GM18867 (cell line): ENCODE measurements around the gene DNAH3.
"Not testable (repeated sequence)": the region's sequence is repeated elsewhere in the genome, so short reads cannot be mapped to it uniquely, and the experiment has no call there.

Experiments used
- ATAC-seq: cut with Tn5 transposase; IDR thresholded peaks from one replicate; pipeline ENCODE4 v1.9.1; 2021; ENCODE audit warnings: mild to moderate bottlenecking, moderate library complexity; ENCODE audit not compliant: unreplicated experiment

Gene DNAH3

DNA sequence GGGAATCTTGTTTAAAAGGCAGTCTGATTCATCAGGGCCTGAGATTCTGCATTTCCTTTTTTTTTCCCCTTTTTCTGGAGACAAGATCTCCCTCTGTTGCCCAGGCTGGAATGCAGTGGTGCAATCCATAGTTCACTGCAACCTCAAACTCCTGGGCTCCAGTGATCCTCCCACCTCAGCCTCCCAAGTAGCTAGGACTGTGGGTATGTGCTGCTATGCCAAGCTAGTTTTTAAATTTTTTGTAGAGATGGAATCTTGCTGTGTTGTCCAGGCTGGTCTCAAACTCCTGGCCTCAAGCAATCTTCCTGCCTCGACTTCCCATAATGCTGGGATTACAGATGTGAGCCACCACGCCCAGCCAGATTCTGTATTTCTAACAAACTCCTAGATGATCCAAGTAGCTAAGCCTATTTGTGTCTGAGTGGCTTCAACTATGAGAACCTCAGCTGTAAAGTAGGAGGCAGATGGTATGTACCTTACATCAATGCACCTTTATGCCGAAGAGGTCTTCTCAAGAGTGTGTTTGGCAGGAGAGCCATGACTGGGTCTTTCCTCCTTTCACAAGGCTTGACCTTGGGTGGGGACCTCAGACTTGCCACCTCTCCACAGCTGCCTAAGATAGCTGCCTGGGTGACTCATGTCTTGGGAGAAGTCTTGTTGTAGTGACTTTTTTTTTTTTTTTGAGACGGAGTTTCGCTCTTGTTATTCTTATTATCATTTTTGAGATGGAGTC lies 18.8 kb upstream of the DNAH3 start:
- no peak for ATAC-seq

DNA sequence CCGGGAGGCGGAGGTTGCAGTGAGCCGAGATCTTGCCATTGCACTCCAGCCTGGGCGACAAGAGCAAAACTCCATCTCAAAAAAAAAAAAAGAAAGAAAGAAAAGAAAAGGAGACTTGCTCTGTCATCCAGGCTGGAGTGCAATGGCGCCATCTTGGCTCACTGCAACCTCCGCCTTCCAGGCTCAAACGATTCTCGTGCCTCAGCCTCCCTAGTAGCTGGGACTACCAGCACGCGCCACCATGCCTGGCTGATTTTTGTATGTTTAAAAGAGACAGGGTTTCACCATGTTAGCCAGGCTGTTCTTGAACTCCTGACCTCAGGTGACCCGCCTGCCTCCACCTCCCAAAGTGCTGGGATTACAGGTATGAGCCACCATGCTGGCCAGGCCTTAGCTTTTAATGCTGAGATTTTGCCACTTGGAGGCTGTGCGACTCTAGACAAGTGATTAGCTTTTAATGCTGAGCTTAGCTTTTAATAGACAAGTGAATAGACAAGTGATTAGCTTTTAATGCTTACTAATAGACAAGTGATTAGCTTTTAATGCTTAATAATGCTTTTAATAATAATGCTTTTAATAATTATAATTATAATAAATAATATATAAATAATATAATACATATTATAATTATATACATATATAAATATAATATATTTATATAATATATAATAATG lies 17.4 kb upstream of the DNAH3 start:
- no peak for ATAC-seq

DNA sequence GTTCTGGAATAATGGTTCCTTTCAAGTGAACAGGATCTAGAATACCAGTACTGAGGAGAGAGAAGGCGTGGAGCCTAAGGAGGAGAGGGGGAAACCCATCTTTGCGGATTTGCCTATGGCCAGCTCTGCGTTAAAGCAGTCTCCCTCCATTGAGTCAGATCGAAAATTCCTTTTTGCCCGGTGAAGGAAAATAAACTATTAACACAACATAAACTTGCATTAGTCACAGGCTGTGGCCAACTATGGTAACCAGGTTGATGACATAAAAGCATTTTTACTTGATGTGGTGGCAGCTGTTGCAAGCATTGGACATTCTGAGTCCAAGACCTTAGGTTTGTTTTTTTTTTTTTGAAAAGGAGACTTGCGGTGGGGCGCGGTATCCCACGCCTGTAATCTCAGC lies 16.7 kb upstream of the DNAH3 start:
- no peak for ATAC-seq

DNA sequence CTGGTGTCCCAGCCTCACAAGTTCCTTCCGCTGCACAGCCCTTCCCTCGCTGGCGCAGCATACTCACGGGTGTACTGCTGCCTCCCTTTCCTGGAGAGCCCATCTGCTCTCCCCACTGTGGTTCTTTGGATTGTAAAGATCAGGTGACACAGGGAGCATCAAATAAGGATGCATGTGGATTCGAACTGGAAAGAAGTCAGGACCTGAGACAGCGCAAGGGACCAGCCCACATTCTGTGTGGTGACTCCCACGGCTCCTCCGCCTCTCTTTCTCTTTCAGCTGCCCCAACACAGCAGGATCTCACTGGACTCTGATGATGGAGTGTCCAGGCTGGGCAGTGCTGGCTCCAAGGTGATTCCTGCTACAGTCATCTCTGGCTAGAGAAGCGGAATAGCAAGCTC lies 15.9 kb upstream of the DNAH3 start:
- ATAC-seq, result no peak

DNA sequence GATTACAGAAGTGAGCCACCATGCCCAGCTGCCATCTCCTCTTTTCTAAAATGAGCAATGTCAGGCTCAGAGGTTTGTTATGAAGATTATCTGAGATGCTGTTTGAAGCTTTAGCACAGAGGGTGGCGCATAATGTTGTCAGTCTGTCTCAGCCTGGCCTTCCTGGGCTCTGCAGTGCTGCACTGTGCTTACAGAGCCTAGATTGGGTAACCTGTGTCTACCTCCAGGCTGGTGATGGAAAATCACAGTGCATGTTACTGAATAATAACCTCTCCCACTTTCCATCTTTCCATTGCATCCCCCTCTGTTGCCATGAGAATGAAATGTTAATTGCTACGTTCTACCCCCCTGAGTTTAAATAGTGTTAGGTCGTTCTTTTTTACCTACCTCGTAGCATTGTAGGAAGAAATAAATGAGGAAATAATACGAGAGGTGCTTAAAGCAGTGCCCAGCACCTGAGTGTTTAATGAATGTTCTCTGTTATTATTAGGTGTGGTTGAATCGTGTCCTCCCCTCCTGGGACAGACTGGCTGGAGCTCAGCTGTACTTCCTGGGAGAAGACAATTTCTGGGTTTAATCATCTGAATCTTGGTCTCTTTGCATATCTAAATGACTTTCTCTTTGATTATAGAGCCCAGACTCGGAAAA lies 14.0 kb upstream of the DNAH3 start:
- no peak for ATAC-seq

DNA sequence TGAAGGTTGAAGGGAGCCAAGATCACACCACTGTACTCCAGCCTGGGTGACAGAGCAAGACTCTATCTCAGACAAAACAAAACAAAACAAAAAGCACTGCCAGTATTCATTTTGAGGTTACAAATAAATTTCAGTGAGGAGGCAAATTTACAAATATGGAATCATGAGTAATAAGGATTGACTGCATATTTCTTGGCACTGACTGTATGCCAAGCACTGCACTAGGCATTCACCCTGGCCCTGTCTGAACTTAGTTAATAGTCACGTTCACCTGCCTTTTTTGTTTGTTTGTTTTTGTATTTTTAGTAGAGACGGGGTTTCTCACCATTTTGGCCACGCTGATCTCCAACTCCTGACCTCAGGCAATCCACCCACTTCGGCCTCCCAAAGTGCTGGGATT lies 12.9 kb upstream of the DNAH3 start:
- ATAC-seq, result no peak

DNA sequence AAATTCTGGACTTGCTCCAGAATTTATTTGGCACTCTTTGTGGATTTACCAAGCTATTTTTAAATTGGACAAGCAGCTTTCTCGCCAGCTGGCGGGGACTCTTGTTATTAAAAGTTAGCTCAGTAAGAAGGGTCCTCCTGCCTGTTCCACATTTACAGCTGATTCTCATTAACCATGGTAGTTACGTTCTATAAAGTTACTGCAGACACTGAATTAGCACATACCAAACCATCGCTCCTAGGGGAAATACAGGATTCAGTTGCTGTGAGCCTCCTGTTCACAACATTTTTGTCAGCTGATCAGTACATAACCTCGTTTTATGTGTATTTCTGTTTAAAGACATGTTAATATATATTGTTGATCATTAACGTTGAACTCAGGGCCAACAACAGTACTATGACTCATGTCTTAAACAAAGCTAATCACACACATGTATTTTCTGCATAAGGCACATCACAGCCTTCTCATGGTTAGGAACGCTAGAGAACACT lies 12.1 kb upstream of the DNAH3 start:
- no peak for ATAC-seq

DNA sequence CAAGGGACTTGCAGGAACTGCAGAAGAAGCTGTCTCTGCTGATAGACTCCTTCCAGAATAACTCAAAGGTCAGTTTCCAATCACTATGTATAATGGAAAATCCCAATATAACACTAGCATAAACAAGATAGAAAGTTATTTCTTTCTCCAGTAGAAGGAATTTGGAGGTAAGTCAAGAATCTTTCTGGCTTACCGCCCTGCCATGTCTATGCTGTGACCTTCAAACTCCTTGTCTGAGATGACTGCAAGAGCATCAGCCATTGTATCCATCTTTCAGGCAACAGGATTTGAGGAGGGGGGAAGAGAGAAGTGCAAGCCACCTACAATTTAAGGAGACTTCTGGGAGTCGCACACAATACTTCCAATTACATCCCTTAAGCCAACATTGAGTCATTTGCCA lies 10.6 kb upstream of the DNAH3 start:
- no peak for ATAC-seq

DNA sequence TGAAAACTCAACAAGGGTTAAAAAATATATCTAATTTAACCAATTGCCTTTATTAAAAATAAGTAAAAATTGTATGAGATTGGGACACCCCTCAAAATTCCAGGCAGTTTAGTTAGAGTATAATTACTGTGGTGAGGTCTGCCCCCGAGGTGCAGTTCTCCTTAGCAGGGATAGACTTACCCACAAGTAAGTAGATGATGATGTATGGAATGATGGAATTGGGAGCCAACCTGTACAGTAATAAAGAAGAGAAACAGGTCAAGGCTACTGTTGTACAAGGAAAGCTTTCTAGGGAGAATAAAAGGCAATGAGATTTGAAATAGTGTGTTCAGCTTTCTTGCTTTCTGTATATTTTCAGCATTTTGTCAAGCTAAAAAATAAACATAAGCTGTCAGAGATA lies 9.6 kb upstream of the DNAH3 start:
- ATAC-seq, result no peak

DNA sequence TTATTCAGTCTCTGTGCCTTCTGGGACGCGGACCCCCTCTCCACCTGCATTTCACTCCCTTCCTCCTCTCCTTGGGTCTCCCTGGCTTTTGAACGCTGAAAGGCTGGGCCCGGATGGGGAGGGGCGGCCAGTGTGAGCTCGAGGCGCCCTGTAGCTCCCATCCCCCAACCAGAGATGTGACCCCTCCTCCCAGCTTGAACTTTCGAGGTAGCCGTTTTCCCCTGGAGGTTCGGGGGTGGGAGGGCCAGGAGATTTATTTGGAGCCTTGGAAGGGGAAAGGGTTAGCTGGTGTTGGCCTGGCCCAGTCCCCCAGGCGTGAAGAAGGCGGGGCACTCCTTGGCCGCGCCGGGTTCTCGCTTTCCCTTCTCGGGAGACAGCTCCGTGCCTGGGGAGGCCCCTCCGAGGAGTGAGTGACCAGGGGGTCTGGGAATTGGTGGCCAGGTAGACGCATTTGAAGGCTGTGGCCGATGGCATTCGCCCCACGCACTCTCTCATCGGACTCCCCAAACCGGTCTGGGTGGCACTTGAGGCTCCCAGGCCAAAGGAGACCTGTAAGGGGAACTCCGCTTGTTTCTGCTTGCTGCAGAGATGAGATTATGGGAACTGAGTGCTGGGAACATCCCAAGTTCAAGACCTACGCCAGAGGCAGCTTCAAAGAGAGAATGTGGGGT lies 8.8 kb upstream of the DNAH3 start:
- no peak for ATAC-seq

DNA sequence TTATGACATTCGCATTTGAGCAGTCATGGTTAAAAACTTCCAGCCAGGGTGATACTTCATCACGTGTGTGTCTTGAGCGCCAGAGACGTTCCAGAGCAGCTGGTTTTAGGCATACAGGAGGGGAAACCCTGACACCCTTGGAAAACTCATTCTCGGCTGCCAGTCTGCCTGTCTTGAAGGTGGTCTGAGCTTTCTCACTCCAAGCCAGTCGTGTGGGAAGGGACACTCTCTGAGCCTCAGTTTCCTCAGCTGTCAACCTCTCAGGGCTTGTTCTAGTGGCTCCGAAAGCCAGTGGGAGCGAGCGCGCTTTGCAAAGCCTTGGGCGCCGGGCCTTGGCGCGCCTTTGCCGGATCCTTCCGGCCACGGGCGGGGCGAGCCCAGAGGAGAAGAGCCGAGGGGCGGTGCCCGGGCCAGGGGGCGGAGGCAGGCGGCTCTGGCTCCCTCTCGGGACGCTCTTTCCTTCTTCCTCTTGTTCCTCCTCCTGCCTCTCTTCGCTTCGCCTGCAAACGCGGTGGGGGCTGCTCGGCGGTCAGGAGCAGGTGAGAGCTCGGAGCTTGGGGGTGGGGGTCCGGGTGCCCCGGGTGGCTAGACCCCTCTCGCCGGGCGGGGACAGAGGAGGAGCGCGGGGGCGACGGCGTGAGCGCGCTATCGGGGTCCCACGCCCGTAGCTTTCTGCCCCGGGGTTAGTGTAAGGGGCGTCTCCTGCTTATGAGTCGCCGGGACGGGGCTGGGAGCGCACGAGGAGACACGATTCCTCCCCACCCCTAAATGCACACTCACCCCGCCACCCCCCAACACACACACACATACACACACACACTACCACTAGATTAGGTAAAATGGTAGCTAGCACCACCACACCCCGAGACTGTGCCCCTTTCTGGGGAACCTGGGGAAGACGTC lies 7.8 kb upstream of the DNAH3 start, which contains the start of gene LDAF1:
LDAF1 (plus strand) TSS at position 467 of the 903 bp plus-strand sequence. CDS start 2,509 bp downstream, outside the sequence.
- peak; percentile 90 for ATAC-seq

DNA sequence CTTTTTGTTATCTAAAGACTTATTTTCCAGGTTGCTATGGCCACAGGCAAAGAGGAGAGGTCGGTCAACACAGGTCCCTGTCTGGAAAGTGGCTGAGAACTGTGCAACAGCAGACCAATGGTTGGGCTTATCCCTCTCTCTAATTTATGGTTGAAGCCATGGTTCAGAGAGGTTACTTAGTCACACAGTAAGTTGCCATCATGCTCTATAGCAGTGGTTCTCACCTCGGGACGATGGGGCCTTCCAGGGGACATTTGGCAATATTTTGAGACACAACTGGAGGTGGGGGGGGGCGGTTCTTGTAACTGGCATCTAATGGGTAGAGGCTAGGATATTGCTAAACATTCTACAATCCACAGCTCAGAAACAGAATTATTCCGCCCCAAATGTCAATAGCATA lies 7.0 kb upstream of the DNAH3 start:
- ATAC-seq, result no peak

DNA sequence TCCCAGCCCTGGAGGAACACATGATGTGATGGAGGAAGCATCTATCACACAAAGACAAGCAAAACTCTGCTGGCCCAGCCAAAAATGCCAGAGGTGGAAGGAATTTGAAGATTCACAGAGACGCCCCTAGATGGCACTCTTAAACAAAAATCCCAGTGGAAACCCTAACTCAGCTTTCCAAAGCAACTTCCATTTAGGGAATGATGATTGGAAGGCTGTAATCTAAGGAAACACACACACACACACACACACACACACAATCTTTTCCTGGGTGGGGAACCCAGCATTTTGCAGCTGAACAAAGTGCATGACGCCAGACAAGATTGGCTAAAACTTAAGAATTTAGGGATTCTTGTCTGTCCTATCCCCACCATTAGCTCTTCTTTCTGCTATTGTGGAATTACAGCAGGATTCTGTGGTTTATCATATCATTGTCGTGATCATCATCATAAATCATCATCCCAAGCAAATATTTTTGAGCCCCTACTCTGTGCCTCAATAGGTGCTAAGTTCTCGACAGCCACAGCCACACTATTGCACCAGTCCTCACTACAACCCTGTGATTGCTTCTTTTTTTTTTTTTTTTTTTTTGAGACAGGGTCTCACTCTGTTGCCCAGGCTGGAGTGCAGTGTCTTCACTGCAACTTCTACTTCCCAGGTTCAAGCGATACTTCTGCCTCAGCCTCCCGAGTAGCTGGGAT lies 6.3 kb upstream of the DNAH3 start:
- ATAC-seq, result no peak

DNA sequence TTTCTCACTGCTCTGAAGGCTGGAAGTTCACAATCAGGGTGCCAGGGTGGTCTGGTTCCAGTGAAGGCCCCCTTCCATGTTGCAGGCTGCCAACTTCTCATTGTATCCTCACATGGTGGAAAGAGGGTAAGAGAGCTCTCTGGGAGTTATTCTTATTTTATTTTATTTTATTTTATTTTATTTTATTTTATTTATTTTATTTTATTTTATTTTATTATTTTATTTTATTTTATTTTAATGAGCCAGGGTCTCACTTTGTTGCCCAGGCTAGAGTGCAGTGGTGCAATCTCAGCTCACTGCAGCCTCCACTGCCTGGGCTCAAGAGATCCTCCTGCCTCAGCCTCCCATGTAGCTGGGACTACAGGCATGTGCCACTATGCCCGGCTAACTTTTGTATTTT lies 5.4 kb upstream of the DNAH3 start:
- not testable (repeated sequence) for ATAC-seq

DNA sequence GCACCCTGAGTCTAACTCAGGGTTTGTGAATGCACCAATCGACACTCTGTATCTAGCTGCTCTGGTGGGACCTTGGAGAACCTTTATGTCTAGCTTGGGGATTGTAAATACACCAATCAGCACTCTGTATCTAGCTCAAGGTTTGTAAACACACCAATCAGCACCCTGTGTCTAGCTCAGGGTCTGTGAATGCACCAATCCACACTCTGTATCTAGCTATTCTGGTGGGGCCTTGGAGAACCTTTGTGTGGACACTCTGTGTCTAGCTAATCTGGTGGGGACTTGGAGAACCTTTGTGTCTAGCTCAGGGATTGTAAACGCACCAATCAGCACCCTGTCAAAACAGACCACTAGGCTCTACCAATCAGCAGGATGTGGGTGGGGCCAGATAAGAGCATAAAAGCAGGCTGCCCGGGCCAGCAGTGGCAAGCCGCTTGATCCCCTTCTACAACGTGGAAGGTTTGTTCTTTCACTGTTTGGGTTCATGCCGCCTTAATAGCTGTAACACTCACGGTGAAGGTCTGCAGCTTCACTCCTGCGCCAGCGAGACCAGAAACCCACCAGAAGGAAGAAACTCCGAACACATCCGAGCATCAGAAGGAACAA lies 2.6 kb upstream of the DNAH3 start:
- not testable (repeated sequence) for ATAC-seq

DNA sequence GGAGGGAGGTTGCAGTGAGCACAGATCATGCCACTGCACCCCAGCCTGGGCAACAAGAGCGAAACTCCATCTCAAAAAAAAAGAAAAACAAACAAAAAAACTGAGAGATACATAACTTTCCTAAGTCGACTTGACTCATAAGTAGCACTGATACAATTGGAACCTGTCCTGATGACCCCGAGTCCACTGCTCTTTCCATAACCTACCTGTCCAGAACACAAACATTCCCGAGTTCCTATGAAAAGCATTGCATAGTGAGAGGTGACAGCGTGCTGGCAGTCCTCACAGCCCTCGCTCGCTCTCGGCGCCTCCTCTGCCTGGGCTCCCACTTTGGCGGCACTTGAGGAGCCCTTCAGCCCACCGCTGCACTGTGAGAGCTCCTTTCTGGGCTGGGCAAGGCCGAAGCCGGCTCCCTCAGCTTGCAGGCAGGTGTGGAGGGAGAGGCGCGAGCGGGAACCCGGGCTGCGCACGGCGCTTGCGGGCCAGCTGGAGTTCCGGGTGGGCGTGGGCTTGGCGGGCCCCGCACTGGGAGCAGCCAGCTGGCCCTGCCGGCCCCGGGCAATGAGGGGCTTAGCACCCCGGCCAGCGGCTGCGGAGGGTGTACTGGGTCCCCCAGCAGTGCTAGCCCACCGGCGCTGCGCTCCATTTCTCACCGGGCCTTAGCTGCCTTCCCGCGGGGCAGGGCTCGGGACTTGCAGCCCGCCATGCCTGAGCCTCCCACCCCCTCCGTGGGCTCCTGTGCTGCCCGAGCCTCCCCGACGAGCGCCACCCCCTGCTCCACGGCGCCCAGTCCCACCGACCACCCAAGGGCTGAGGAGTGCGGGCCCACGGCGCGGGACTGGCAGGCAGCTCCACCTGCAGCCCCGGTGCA lies 1.7 kb upstream of the DNAH3 start:
- not testable (repeated sequence) for ATAC-seq

DNA sequence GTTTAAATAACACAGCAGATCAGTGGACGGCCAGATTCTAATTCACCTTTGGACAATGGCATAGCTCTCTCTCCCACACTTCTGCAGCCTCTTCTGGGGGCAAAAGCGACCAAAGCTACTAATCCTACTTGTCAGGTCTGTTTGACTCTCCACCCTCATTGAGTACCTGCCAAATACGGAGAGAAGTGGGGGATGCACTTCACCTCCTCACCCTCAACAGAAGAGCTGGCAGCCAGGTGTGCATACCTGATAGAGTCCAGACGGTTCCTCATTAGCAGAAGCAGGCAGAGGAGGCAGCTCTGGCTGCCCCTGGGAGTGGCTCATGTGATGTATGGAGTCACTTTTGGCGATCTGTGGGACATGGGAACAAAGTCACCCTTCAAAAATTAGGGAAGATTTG lies 4.9 kb downstream of the DNAH3 start:
- no peak for ATAC-seq

DNA sequence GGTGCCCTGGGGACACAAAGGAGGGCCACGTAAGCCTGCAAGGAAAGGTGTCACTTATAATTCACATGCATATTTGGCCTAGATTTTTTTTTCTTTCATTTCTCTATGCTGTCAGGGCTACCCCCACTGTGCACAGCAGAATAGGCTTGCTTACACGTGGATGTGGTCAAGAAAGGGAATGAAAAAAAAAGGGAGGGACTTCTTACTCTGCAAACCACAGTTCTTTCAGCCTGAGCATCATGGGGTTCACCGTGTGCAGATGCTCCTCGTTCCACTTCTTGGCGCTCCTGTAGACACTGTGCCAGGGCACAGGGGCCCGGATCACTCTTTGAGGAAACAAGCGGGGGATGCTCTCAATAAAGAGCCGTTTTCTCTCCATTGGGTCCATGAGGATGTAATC lies 16.6 kb downstream of the DNAH3 start:
- ATAC-seq, result no peak
